Measurements from ENCODE around the gene TEAD4.

The TEAD4 gene

DNA sequence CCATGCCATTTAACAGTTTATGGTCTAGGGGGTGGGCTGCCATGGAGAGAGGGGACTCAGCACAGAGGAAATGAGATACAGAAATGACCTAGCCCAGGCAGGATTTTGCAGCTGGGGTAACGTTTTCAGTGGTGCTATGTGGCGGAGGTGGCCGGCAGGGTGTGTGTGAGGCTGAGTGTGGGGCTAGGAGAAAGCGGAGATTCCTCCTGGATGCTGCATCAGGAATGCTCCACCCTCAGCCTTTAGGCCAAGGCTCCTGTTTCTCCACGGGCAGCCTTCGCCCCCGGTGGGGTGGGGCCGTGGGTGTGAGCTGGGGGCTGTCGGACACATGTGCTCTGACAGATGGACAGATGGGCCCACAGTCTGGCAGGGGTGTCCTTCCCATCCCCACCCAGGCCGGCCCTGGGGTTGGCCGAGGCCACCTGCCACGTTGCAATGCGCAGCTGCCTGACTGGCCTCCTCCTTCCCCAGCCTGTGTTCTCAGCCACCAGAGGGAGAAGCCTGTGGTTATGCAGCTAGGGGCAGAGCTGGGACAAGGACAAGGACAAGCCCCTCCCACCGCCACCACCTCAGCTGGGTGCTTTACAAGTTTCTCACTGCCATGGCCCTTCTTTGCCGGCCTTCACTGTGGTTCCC is 44.3 kb downstream of the TEAD4 start:
- DNase-seq = no peak

DNA sequence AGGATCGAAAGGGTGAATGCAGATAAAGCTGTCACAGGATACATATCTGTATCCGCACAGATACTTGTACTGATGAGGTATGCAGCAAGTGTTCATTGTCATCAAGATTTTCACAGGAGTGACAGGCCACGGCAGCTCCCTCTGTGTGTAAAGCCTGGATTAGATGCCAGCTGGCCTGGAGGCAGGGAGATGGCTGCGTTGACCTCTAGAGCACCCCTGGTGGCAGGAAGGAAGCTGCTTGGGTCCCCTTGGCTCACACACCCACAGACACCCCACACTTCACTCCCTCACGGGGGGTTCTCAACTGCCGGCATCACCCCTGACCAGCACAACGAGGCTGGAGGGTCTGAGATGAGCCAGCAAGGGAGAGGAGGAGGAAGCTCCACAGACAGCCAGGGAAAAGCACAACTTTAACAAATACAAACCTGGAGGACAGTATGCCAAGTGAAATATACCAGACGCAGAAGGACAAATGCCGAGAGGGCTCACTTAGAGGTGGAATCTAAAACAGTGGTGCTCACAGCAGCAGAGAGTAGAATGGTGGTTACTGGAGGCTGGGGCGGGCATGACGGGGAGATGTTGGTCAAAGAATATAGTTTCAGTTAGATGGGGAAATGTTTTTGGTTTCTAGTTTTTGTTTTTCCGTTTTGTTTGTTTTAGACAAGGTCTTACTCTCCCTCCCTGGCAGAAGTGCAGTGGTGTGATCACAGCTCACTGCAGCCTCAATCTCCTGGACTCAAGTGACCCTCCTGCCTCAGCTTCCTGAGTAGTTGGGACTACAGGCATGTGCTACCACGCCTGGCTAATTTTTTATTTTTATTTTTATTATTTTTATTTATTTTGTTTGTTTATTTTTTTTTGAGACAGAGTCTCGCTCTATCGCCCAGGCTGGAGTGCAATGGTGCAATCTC is 45.7 kb downstream of the TEAD4 start:
- DNase-seq = no peak

DNA sequence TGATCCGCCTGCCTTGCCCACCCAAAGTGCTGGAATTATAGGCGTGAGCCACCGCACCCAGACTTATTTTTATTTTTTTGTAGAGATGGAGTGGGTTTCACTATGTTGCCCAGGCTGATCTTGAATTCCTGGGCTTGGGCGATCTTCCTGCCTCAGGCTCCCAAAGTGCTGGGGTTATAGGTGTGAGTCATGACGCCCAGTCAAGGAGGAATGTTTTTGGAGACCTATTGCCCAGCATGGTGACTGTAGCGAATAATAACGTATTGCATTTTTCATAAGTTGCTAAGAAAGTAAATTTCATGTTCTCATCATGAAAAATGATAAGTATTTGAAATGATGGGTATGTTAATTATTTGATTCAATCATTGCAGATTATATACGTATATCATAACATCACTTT is 46.5 kb downstream of the TEAD4 start:
- no peak for DNase-seq

DNA sequence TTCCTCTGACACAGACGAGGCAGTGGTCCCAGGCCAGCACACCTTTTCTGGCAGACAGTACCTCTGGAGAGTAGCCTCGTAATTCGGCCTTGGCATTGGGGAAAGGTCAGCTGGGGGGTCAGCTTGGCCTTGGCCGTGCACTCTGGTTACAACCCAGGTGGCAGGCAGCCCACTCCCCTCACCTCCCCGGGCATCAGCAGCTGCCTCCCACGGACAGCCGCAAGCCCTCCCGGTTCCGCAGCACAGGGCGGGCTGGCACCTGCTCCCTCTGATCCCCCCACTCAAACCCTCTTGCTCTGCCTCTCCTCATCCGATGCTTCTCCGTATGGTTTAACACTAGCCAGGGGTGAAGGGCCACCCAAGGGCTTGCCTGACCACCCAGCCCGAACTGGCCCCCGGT is 50.6 kb downstream of the TEAD4 start:
- DNase-seq = no peak

DNA sequence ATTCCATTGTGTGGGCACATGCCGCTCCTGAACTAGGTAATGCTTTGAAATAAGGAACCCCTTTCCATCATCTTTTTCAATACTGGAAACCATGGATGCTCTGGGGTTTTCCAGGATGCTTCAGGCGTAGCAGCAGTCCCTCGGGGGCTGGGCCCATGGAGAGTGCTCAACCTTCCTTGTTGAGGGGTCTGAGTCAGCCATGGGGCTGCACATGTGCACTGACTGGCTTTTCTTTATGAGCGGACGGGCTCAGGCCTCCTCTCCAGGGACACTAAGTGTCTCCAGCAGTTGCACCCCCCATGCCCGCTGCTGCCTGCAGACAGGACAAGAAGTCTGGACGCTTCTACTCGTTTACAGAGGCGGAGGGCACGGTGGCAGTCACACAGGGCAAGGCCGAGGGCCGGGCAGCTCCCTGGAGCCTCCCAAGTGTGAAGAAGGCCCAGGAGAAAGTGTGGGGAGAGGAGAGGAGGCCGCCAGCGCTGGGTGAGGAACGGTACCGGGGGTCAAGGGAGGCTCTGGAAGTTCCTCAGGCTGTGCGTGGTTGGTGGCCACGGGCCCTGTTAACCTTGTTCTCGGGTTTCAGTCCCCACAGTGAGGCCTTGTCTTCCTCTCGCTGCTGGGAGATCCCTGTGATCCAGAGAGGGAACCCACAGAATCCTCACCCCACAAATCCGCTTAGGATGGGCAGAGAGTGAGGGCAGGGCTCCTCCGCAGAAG is 51.2 kb downstream of the TEAD4 start:
- no peak for DNase-seq

DNA sequence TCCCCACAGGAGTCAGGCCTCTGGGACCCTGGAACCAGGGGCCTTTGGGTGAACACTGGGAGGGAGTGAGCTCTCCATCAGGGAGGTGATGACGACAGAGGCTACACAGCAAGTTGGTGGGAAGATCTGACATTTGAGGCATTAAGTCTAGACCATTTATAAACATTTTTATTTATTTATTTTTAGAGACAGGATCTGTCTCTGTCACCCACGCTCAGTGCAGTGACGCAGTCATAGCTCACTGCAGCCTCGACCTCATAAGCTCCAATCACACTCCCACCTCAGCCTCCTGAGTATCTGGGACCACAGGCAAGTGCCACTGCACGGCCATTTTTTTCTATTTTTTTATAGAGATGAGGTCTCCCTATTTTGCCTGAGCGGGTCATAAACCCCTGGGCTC is 53.6 kb downstream of the TEAD4 start:
- no peak for DNase-seq

DNA sequence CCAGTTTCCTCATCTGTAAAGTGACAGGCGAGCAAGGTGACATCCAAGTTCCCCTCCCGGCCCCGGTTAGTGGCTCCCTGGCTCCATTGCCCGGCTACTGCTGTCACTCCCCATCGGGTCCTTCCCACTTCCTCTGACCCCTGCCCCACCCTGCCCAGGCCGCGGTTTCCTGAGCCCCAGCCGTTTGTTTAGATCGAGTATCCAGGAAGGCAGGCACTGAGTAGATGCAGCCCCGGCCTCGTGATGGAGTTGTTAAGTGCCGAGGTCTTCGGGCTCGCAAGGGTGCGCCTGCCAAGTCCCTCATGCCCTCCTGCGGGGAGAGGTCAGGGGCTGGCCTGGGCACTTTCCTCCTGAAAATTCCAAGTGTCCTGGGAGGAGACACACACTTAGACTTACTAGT is 55.4 kb downstream of the TEAD4 start:
- no peak for DNase-seq

DNA sequence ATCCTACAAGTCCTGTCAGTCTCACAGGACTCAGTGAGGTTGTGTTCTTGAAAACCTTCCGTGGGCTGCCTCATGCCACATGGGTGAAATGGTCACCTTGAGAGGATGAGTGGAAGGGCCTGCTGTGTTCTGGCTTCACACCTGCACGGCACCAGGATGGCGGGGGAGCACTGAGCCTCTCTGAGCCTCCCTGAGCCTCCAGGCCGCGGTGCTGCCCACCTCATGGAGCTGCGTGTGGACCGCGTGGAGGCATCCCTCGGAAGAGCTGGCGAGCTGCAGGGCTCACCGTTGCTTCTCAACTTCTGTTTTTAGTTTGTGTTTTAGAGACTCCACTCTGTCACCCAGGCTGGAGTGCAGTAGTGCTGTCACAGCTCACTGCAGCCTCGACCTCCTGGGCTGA is 56.2 kb downstream of the TEAD4 start:
- DNase-seq = no peak

DNA sequence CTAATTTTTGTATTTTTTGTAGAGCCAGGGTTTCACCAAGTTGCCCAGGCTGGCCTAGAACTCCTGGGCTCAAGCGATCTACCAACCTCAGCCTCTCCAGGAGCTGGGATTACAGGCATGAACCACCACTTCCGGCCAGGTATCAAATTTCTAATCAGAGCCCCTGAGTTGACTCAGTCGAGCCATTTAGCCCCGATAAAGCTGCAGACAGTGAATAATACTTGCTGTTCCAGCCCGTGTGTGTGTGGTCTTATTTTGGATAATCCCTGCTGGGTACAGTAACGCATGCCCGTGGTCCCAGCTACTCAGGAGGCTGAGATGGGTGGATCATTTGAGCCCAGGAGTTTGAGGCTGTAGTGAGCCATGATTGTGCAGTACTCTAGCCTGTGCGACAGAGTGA is 57.0 kb downstream of the TEAD4 start:
- no peak for DNase-seq

DNA sequence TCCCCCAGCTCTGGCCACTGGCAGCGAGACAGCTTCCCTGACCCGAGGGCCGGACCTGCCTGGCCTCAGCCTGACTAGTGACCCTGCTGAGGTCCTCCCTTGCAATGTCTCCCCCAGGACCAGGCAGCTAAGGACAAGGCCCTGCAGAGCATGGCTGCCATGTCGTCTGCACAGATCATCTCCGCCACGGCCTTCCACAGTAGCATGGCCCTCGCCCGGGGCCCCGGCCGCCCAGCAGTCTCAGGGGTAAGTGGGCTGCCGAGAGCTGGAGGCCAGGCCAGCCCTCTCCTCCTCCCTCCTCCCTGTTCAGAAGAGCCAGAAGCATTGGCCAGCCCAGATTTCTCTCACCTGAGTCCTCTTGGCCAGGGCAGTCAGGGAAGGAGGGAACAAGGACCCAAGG is 58.1 kb downstream of the TEAD4 start:
- DNase-seq = no peak

DNA sequence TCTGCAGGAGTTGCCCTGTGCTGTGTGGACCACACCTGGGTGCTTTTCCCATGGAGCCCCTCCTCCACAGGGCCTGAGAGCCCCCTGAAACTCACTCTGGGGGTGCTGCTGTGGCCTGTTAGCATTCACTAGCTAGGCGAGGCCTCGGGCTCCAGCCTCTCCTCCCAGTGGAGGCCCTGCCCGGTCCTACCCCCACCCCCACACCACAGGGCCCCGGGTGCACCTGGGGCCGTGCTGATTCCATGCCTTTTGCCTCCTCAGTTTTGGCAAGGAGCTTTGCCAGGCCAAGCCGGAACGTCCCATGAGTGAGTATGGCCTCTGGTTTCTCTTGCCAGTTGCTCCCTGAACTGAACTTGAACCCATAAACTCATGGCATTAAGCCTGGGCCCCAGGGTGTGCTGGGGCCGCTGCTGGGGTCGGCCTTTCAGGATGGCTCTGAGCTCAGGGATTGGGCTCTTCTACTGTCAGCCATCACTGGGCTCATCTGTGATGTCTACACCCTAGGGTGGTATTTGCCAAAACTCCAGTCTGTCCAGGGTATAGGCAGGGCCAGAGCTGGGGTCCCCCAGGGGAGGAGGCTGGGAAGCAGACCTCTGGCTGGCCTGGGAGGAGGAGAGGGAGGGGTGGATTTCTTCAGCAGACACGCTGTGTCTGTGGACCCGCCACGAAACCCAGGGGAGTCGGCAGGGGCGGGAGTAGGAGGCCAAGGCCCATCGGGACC is 59.2 kb downstream of the TEAD4 start:
- DNase-seq = no peak

DNA sequence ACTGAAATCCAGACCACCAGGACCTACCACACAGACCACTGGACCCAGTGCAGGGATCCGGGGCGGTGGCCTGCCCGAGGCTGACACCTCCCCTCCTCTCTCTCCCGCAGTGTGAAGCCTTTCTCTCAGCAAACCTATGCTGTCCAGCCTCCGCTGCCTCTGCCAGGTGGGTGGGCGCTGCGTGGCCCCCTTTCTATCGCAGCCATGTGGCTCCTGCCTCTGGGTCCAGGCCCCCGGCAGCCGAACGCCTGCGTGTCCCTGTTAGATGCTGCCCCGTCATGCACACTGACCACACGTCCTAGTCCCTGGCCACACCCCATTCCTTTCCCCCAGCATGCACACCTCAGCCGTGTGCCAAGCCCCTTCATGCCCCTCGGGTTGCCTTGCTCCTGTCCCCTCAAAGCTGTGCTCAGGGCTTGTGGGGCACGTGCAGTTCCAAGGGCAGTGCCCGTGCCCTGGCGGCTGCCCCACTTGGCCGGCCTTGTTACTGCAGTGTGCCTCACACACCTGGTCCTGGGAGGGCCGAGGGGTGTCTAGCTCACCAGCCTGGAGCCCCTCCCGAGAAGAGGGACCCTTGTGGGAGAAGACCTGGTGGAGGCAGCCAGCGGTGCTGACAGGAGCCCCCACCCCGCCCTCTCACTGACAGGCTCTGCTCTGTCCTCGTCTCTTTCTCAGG is 59.9 kb downstream of the TEAD4 start:
- DNase-seq = no peak

DNA sequence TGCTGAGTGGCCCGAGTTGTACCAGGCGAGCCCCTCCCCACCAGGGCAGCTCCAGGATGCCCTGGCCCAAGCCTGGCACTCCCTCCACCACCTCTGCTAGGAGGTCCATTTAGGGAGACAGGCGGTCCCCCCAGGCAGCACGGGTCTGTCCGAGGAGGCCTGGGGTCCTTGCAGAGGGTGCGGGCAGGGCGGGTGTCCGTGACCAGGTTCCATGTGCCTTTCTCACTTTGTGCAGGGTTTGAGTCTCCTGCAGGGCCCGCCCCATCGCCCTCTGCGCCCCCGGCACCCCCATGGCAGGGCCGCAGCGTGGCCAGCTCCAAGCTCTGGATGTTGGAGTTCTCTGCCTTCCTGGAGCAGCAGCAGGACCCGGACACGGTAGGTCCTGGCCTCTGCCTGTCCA is 61.2 kb downstream of the TEAD4 start:
- DNase-seq = no peak

DNA sequence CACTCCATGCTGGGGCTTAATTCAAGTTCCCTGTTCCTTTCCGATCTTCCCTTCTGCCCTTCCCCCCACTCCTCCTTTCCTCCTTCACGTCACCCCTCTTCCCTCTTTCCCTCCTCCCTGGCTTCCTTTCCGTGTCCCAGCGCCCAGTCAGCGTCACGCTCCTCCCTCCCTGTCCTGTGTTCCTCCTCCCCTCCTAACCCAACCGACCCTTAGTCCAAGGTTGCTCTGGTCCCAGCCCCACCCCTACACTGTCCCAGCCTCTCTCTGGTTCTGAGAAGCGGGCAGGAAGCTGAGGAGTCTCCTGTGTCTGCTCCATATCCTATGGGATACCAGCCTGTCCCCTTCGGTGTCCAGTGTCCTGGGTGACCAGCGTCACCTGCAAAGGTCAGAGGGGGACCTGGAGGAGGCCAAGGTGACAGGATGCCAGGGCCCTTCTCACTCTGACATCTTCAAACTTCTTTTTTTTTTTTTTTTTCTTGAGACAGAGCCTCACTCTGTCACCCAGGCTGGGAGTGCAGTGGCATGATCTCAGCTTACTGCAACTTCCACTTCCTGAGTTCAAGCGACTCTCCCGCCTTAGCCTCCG is 61.7 kb downstream of the TEAD4 start:
- no peak for DNase-seq

DNA sequence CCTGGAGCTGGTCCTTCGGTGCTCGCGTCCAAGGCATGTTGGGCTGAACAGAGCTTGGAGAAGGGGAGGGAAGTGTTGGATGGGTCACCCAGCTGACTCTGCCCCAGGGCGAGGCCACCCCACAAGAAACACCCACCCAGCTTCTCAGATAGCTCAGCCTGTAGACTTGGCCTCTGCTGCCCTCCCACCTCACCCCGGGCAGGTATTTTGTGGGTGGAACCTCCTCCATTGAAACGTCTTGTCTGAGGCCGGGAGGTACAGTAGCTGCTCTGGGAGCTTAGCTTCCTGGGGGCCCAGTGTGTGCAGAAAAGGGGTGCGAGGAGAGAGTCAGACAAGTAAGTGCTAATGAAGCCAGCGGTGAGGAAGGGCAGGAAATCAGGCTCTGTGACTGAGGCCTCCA is 63.2 kb downstream of the TEAD4 start:
- DNase-seq = no peak

DNA sequence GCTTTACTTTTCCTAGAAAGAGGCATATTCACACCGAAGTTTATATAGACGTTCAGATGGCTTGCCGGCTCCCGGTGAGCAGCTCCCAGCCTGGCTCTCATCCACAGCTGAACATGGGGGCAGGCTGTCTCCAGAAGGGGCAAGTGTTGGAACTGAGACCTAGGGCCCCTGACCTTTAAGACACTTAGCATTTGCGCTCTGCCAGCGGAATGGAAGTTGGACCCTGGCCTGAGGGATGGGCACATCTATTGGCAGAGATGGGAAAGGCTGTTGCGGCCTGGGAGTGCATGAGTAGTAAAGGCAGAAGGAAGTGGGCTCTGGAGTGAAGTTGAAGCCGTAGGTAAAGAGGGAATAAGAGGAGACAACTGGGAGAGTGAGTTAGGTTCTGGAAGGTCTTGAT is 63.8 kb downstream of the TEAD4 start:
- no peak for DNase-seq

DNA sequence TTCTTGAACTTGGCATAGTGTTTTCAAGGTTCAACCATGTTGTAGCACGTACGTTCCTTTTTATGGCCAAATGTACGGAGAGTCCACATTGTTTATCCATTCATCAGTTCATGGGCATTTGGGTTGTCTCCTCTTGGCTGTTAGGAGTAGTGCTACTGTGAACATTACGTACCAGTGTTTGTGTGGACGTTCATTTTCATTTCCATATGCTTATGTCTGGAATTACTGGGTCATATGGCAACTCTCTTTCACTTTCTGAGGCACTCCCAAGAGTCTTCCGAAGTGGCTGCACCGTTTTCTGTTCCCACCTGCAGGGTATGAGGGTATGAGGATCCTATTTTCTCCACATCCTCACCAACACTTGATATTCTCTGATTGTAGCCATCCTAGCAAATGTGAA is 68.9 kb downstream of the TEAD4 start:
- no peak for DNase-seq

DNA sequence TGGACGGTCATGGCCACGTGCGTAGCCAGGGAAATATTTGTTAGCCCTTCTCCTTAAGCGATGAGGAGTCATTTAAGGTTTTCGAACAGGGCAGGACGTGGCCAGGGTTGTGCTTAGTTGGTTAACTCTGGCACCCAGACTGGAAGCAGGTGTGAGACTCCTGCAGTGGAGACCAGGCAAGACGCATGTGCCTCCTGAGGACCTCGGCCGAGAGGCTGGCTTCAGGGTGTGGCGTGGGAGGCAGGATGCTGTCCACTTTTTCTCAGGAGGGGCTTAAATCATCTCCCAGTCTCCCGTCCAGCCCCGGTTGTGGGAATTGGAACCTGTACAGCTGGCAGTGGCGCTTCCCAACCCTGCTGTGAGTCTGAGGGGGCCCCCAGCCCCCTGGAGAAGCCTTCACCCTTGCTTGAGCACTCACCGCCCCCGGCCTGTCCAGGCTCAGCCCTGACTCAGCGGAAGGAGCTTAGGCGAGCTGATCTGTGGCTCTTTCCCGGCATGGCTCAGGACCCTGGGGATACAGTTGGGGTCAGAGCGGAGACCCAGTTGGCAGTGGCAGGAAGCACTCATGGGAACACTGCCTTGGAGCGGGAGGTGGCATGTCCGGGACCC is 71.7 kb downstream of the TEAD4 start:
- no peak for DNase-seq

DNA sequence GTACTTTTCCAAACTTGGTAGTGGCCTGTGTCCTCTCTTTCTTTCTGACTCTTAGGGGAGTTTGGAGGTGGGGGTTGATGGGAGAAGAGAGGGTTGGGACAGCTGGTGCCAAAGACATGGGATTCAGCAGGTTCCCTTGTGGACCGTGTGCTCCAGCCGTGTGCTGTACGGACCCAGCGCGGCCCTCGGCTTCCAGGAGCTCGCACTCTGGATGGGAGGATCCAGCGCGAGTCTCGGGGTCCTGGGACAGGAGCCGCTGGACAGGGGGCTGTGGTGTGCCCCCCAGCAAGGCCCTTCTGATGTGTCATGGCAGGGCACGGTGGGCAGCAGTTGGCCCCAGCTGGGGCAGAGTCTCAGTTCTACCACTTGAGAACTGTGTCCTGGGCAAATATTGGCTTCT is 73.0 kb downstream of the TEAD4 start:
- no peak for DNase-seq

DNA sequence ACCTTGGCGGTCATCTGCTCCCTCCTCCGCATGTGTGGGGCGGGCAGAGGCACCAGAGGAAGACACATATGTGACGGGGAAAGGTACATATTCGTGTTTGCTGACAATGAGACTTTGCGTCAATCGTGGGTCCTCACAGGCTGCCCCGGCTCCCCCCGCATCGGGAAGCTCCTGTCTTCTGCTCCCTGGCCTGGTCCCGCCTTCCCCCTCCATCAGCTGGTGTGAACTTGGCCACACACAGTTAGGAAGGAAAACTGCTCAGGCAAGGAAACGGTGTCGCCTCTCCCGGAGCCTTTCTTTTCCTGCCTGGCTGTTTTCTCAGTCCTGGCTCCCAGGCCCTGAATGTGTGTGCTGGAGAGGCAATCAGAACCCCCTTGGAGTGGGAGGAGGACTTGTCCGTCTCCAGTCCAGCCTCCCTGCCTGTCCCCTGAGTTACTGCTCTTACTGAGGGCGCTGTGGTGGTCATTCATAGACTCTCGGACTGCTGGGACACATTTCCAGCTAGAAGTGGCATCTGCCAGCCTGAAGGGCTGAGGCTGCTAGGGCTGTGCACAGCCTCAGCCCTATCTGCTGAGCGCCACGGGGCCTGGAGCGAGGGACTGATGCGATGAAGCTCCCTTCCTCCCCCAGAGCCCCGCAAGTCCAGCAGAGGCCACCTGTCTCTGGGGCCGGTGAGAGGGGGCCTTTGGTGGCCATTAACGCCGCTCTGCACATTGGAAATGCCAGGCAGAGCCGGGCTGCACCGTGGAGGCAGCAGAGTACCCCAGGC is 73.8 kb downstream of the TEAD4 start:
- no peak for DNase-seq

DNA sequence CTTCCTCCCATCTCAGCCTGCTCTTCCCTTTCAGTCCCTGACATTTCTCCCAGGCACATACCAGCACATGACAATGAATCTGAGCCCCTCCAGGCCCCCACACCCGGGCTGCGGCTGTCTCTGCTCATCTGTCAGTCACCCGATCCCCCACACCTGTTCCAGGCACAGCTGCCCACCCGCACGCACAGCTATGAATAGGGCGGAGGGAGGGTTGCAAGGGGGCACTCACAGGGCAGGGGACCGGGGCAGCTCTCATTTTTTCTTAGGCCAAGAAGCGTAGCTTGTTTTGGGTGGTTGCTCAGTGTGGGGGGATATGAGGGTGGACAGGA is 74.3 kb downstream of the TEAD4 start:
- DNase-seq = no peak

All from activated CD4-positive, alpha-beta T cell treated with anti-CD3 and anti-CD28 coated beads for 48 hours (primary cell).